CD8-positive, alpha-beta memory T cell (primary cell): ENCODE data around the gene CLHC1. TPM values are rescaled to one million over a fixed set of nuclear protein-coding genes. Genes with fewer than 3 reads are reported as not detected.

ENCODE experiments used
- CTCF ChIA-PET: fragments of 350-600 bp; sonication (Branson Sonifier 250); formaldehyde crosslinking; loops from one replicate; lab custom pipeline; 2021; ENCODE audit warnings: antibody characterized with exemption; lab: Charles Lee
- POLR2A ChIA-PET: fragments of 350-600 bp; sonication (Branson Sonifier 250); formaldehyde crosslinking; loops from one replicate; lab custom pipeline; 2021; ENCODE audit warnings: antibody characterized with exemption; lab: Charles Lee
- DNase-seq, 5 donors: peaks; one replicate each; pipeline versions ENCODE4 v3.0.0 to v3.0.0-alpha.2; 2020 to 2022; ENCODE audit warnings: mixed read lengths in 1 of 5
- H3K27ac ChIP-seq: one replicate; pipeline ENCODE4 v1.7.0; 2013; ENCODE audit warnings: low read depth, mild to moderate bottlenecking, low read length, moderate library complexity
- H3K27me3 ChIP-seq: 2 replicates; pipeline ENCODE4 v1.7.0; 2013; ENCODE audit warnings: low read length, mild to moderate bottlenecking; ENCODE audit not compliant: insufficient read depth, poor library complexity, severe bottlenecking
- H3K36me3 ChIP-seq: 2 replicates; pipeline ENCODE4 v1.7.0; 2013; ENCODE audit warnings: mild to moderate bottlenecking, low read length, moderate library complexity; ENCODE audit not compliant: insufficient read depth
- H3K4me1 ChIP-seq: 2 replicates; pipeline ENCODE4 v1.7.0; 2013; ENCODE audit warnings: mild to moderate bottlenecking, low read length, moderate library complexity; ENCODE audit not compliant: insufficient read depth
- H3K4me3 ChIP-seq: 2 replicates; pipeline ENCODE4 v1.7.0; 2013; ENCODE audit warnings: mild to moderate bottlenecking, low read length
- H3K9me3 ChIP-seq: 2 replicates; pipeline ENCODE4 v1.7.0; 2013; ENCODE audit warnings: mild to moderate bottlenecking, low read length
- H3K27ac Mint-ChIP-seq, 8 donors: one replicate each; pipeline ENCODE4 v1.8.0; 2020 to 2021; ENCODE audit warnings: mixed read lengths in 8 of 8, mild to moderate bottlenecking in 6 of 8, inconsistent platforms in 3 of 8, moderate library complexity in 3 of 8
- H3K27me3 Mint-ChIP-seq, 2 donors: one replicate each; pipeline ENCODE4 v1.8.0; 2020 to 2021; ENCODE audit warnings: mixed read lengths in 2 of 2, mild to moderate bottlenecking in 1 of 2, moderate library complexity in 1 of 2
- H3K36me3 Mint-ChIP-seq, 3 donors: one replicate each; pipeline ENCODE4 v1.8.0; 2020 to 2021; ENCODE audit warnings: mixed read lengths in 3 of 3, inconsistent platforms in 1 of 3, mild to moderate bottlenecking in 1 of 3
- H3K4me1 Mint-ChIP-seq, 3 donors: one replicate each; pipeline ENCODE4 v1.8.0; 2020 to 2021; ENCODE audit warnings: mixed read lengths in 3 of 3, inconsistent platforms in 1 of 3, mild to moderate bottlenecking in 1 of 3
- H3K4me3 Mint-ChIP-seq, 7 donors: one replicate each; pipeline ENCODE4 v1.8.0; 2020 to 2021; ENCODE audit warnings: mixed read lengths in 7 of 7, mild to moderate bottlenecking in 6 of 7, moderate library complexity in 4 of 7, inconsistent platforms in 2 of 7
- H3K9me3 Mint-ChIP-seq, 5 donors: one replicate each; pipeline ENCODE4 v1.8.0; 2020 to 2022; ENCODE audit warnings: mixed read lengths in 5 of 5, mild to moderate bottlenecking in 3 of 5, moderate library complexity in 2 of 5, inconsistent platforms in 1 of 5
- polyA plus RNA-seq: library from polyadenylated mRNA; unstranded; fragments of 300-500 nt; fragmentation: Illumina TruSeq; gene quantifications from one replicate; pipeline ENCODE4 v1.2.3, GENCODE V29; 2021
- total RNA-seq, 2 experiments: library from RNA; stranded (reverse); gene quantifications; one replicate each; pipeline ENCODE4 v1.2.3, GENCODE V29; 2021

Gene CLHC1
- total and polyA plus RNA-seq, 3 experiments from 2014 or later: 1.1 to 9.8 (median 8.4) TPM

DNA sequence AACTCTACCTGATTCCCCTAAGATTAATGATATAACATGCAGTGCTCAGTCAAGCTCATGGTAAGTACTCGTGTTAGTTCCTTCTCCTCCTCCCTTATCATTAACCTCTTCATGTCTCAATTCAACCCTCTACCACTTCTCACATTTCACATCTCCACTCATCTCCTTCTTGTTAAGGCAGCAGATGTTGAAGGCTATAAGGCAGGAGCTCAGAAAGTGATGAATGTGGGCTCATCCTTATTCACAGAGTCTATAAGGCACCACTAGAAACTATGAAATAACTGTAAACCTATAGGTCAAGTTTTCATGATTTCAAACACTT, 56.0 kb downstream of the CLHC1 start:
- Mint-ChIP-seq H3K27ac (peak overlapping the region in 2 of 8 donors; percentile 3 to 21), H3K9me3 (no peaks in the 10 kb centered on the region), H3K27me3 (peaks cover 0 to 3% of the 10 kb centered on the region in 2 donors), H3K36me3 (no peaks in the 10 kb centered on the region), H3K4me1 (peaks cover 0 to 10% (median 1%) of the 10 kb centered on the region in 3 donors), H3K4me3 (no peak overlapping the region)
- no peaks in the 10 kb centered on the region for H3K4me1 ChIP-seq
- H3K4me3 ChIP-seq: no peak overlapping the region
- ChIA-PET POLR2A (no interaction called here), CTCF (interaction anchor here (0.9 to 2.2 kb wide), 4 partner anchors 9 to 276 kb away, joined by 3 to 5 read pairs (median 4); no protein-coding TSS in a partner anchor)
- no peaks in the 10 kb centered on the region for H3K9me3 ChIP-seq
- H3K27me3 ChIP-seq: no peaks in the 10 kb centered on the region
- no peak for DNase-seq
- no peaks in the 10 kb centered on the region for H3K36me3 ChIP-seq
- no peak overlapping the region for H3K27ac ChIP-seq

DNA sequence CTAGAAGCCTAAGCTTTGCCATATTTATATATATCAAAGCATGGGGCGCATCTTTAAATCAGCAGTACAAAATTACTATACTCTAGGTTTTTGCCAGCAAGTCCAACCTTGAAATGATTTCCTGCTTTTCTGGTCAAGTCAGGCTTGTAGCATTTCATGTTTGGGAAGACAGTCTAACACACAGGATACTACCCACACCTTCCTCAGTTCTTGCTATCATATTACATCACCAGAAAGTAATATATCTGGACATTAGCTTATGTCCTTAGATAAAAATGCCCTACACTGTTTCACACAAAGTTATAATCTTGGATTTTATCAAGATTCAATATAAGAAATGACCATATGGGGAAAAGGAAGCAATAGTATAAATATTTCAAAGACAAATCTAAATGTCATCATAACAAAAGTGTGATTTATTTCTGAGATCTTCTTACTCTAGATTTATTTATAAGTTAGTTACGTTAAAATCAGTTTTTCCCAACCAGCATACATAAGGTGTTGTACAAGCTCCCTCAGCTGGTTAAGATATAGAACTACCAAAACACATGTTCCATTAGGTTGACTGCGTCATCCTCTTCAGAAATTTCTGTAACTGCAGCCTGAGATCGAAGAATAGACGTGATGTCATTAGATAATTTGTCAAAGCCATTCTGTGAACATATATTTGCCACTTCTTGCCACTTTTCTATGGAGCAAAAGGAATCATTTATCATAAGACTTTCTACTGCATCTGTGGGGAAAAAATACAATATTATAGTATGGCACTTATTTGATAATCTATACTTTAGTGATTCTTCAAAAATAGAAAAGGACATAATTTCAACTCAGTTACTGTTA, 56.6 kb downstream of the CLHC1 start:
- peaks cover 0 to 10% (median 1%) of the 10 kb centered on the region in 3 donors for H3K4me1 Mint-ChIP-seq
- peak in 2 of 5 donors; percentile 28 to 49 for DNase-seq
- no peaks in the 10 kb centered on the region for H3K4me1 ChIP-seq
- no peak overlapping the region for H3K27ac ChIP-seq
- POLR2A ChIA-PET: interaction anchor here (0.6 kb wide), 1 partner anchor 9 kb away, joined by 7 read pairs; no protein-coding TSS in a partner anchor
- peaks cover 0 to 3% of the 10 kb centered on the region in 2 donors for H3K27me3 Mint-ChIP-seq
- CTCF ChIA-PET: interaction anchor here (0.8 to 2.2 kb wide), 5 partner anchors 10 to 276 kb away, joined by 3 to 5 read pairs (median 3); no protein-coding TSS in a partner anchor
- no peak overlapping the region for H3K27ac Mint-ChIP-seq
- no peaks in the 10 kb centered on the region for H3K9me3 ChIP-seq
- H3K9me3 Mint-ChIP-seq: no peaks in the 10 kb centered on the region
- H3K4me3 Mint-ChIP-seq: no peak overlapping the region
- H3K4me3 ChIP-seq: no peak overlapping the region
- no peaks in the 10 kb centered on the region for H3K36me3 ChIP-seq
- no peaks in the 10 kb centered on the region for H3K36me3 Mint-ChIP-seq
- H3K27me3 ChIP-seq: no peaks in the 10 kb centered on the region

DNA sequence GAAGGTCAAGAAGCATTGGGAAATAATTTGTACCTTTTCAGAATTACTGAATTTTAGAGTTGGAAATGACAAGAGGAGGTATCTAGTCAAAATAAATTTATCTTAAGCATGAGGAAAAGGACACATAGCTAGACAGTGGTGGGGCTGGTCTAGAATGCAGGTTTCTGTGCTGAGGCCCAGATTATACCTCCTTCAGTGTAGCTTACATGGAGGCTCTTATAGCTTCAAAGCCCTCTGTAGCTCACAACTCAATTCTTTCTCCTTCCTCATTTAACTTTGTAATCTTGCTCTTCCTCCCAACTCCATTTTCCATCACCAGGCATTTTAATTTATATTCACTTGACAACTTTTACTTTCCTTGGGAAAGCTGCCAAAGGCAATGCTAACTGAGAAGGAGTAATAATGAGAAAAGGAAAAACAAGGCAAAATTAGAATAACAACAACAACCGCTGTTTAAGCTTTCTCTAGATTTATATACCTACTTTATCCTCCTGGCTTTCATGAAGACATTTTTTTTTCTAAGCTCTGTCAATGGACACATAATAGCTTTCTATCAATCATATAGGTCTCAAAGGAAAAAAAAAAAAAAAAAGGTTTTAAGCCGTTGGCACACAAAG, 58.5 kb downstream of the CLHC1 start:
- Histone ChIP-seq H3K9me3 (no peaks in the 10 kb centered on the region), H3K36me3 (no peaks in the 10 kb centered on the region), H3K27me3 (no peaks in the 10 kb centered on the region), H3K4me3 (no peak overlapping the region), H3K27ac (no peak overlapping the region), H3K4me1 (no peaks in the 10 kb centered on the region)
- no peak overlapping the region for H3K4me3 Mint-ChIP-seq
- H3K4me1 Mint-ChIP-seq: peaks cover 0 to 13% (median 1%) of the 10 kb centered on the region in 3 donors
- H3K27ac Mint-ChIP-seq: no peak overlapping the region
- CTCF ChIA-PET: interaction anchor here (0.8 to 1.4 kb wide), 3 partner anchors 8 to 159 kb away, joined by 3 to 6 read pairs (median 4); no protein-coding TSS in a partner anchor
- H3K9me3 Mint-ChIP-seq: no peaks in the 10 kb centered on the region
- no peak for DNase-seq
- POLR2A ChIA-PET: no interaction called here
- H3K36me3 Mint-ChIP-seq: no peaks in the 10 kb centered on the region
- peaks cover 0 to 2% of the 10 kb centered on the region in 2 donors for H3K27me3 Mint-ChIP-seq

DNA sequence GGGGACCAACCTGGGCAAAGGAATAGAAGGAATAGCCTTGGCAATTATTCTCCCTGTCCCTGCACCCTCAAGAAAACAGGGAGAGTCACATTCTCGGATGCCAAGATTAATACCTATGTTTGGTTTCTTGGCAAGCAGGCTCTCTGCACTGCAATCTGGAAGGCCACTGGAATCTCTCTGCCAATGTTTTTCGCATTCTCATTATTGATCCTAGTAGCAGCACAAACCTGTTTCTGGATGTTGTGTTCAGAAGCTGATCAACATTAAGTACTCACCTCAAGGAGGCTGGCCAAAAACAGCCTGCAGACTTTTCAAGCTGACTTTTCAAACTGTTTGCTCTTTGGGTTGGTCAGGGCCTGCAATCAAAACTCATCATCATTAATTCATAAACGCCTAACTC, 62.2 kb downstream of the CLHC1 start:
- no peaks in the 10 kb centered on the region for H3K9me3 ChIP-seq
- H3K27me3 ChIP-seq: no peaks in the 10 kb centered on the region
- no peak overlapping the region for H3K4me3 ChIP-seq
- ChIA-PET CTCF (interaction anchor here (3.6 kb wide), 1 partner anchor 270 kb away, joined by 14 read pairs; no protein-coding TSS in a partner anchor), POLR2A (no interaction called here)
- DNase-seq: no peak
- Mint-ChIP-seq H3K9me3 (no peaks in the 10 kb centered on the region), H3K4me3 (no peak overlapping the region), H3K36me3 (no peaks in the 10 kb centered on the region), H3K4me1 (peaks cover 0 to 5% (median 0%) of the 10 kb centered on the region in 3 donors), H3K27me3 (no peaks in the 10 kb centered on the region), H3K27ac (no peak overlapping the region)
- no peak overlapping the region for H3K27ac ChIP-seq
- H3K4me1 ChIP-seq: no peaks in the 10 kb centered on the region
- H3K36me3 ChIP-seq: no peaks in the 10 kb centered on the region

DNA sequence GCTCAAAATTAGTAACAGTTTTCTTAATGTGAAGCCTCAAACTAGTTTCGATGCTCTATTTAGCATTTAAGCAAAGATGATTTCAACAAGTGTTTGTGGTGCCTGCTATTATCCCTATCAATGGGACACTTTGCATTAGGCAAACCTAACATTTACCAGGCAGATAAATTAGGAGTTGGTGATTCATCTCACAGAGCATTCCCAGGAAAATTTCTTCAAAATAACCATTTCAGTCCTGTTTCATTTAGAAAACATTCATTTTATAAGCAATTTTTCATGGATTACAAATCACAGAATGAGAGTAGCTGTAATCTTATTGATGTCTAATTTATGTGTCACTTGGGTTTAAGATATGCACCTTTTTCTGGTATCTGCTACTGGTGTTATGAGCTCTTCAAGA, 62.7 kb downstream of the CLHC1 start:
- POLR2A ChIA-PET: no interaction called here
- no peak overlapping the region for H3K4me3 Mint-ChIP-seq
- H3K27me3 Mint-ChIP-seq: no peaks in the 10 kb centered on the region
- no peak overlapping the region for H3K27ac Mint-ChIP-seq
- CTCF ChIA-PET: interaction anchor here (0.8 to 3.6 kb wide), 9 partner anchors 9 to 270 kb away, joined by 3 to 14 read pairs (median 7); partner anchors contain the start of gene RTN4
- no peaks in the 10 kb centered on the region for H3K27me3 ChIP-seq
- H3K36me3 Mint-ChIP-seq: no peaks in the 10 kb centered on the region
- no peaks in the 10 kb centered on the region for H3K9me3 Mint-ChIP-seq
- no peak overlapping the region for H3K27ac ChIP-seq
- DNase-seq: no peak
- peaks cover 0 to 5% (median 0%) of the 10 kb centered on the region in 3 donors for H3K4me1 Mint-ChIP-seq
- H3K36me3 ChIP-seq: no peaks in the 10 kb centered on the region
- no peaks in the 10 kb centered on the region for H3K9me3 ChIP-seq
- no peaks in the 10 kb centered on the region for H3K4me1 ChIP-seq
- H3K4me3 ChIP-seq: no peak overlapping the region

DNA sequence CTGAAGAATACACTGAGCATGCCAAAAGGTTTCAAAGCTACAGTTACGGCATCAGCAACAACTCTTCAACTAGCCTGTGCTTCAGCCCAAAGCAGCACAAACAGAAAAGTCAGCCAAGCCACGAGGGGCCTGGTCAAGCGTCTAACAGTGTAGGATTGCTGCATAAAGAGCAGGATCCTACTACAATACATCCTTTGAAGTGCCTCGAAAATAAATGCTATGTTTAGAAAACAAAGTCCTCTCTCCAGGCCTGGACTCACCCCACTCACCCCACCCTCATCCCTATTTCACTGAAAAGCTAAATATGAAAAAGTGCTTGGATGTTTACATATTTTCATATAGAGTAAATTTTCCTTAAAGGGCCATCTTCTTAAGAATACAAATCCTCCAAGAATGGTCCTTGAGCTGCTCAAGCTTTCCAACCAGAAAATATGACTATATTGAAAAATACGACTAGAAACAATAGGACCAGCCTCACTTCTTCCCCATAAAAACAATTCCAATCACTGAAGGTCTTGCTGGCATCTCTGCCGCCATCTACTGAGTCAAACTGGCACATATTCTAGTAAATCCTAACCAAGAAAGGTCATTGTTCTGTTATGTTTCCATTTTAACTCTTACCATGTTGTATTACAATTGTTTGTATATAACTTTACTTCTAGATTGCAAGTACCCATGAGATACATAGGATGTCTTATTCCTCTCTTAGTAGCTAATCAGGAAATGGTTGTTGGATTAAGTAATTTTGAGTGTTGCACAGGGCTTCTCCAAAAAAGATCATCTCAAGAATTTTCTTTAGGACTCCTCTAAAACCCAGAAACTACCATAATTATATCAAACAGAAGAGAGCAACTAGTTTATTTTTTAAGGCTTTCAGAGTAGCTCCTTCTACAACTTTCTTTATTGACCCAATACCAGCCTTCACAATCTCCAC, 63.6 kb downstream of the CLHC1 start:
- no peak overlapping the region for H3K4me3 Mint-ChIP-seq
- H3K4me3 ChIP-seq: no peak overlapping the region
- H3K27ac Mint-ChIP-seq: no peak overlapping the region
- H3K4me1 Mint-ChIP-seq: peaks cover 0 to 5% (median 0%) of the 10 kb centered on the region in 3 donors
- H3K27me3 ChIP-seq: no peaks in the 10 kb centered on the region
- no peaks in the 10 kb centered on the region for H3K9me3 ChIP-seq
- no peaks in the 10 kb centered on the region for H3K27me3 Mint-ChIP-seq
- ChIA-PET POLR2A (interaction anchor here (0.6 to 1.6 kb wide), 2 partner anchors 52 to 119 kb away, joined by 3 to 7 read pairs; no protein-coding TSS in a partner anchor), CTCF (interaction anchor here (0.8 to 3.6 kb wide), 19 partner anchors 9 to 445 kb away, joined by 3 to 14 read pairs (median 4); partner anchors contain the start of genes EML6 and RTN4)
- peak in 3 of 5 donors; percentile 6 to 44 (median 31) for DNase-seq
- H3K9me3 Mint-ChIP-seq: no peaks in the 10 kb centered on the region
- no peaks in the 10 kb centered on the region for H3K4me1 ChIP-seq
- H3K27ac ChIP-seq: no peak overlapping the region
- no peaks in the 10 kb centered on the region for H3K36me3 Mint-ChIP-seq
- no peaks in the 10 kb centered on the region for H3K36me3 ChIP-seq

DNA sequence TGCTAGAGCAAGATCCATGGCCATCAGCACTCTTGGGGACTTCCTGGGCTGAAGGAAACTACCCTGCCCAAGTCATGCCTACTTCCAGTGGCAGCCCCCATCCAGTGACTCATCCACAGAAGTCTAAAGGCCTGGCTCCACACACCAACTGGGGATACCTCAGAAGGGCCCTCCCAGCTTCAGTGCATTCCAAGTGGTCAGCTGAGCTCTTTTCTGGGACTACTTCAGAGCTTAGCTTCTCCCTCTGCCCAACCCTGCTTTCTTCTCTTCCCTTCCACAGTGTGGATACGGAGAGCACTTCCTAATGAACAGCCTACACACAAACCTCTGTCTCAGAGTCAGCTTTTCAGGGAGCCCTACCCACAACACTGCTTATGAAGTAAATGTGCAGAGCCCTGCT, 66.5 kb downstream of the CLHC1 start:
- Mint-ChIP-seq H3K4me3 (no peak overlapping the region), H3K27me3 (no peaks in the 10 kb centered on the region), H3K4me1 (peaks cover 0 to 5% (median 0%) of the 10 kb centered on the region in 3 donors), H3K27ac (peak overlapping the region in 2 of 8 donors; percentile 52 to 66), H3K9me3 (no peaks in the 10 kb centered on the region), H3K36me3 (no peaks in the 10 kb centered on the region)
- H3K27ac ChIP-seq: no peak overlapping the region
- DNase-seq: no peak
- ChIA-PET POLR2A (no interaction called here), CTCF (interaction anchor here (0.7 to 2.3 kb wide), 5 partner anchors 8 to 266 kb away, joined by 3 to 10 read pairs (median 3); partner anchors contain the start of gene RTN4)
- no peaks in the 10 kb centered on the region for H3K27me3 ChIP-seq
- H3K4me1 ChIP-seq: no peaks in the 10 kb centered on the region
- no peak overlapping the region for H3K4me3 ChIP-seq
- H3K36me3 ChIP-seq: no peaks in the 10 kb centered on the region
- H3K9me3 ChIP-seq: no peaks in the 10 kb centered on the region
